NCI-H146 (cell line): ENCODE data around the gene GNB1.
A peak's percentile ranks its signal among the peaks of the same experiment; 100 is the strongest.
"Not testable (repeated sequence)": the region's sequence is repeated elsewhere in the genome, so short reads cannot be mapped to it uniquely, and the experiment has no call there.

ENCODE experiments used
- DNase-seq: peaks from one replicate; lab custom pipeline; 2025; lab: John Stamatoyannopoulos, UW

The GNB1 gene

GRCh38 chr1:1858382-1859086 is 32.4 kb downstream of the GNB1 start:
- DNase-seq, result peak; percentile 80

- no peak for DNase-seq
Observed at GRCh38 chr1:1857096-1857703, 33.7 kb downstream of the GNB1 start.

- DNase-seq, result not testable (repeated sequence)
Observed at GRCh38 chr1:1856161-1856560, 34.7 kb downstream of the GNB1 start.

GRCh38 chr1:1853593-1854257 is 37.2 kb downstream of the GNB1 start:
- no peak for DNase-seq

- no peak for DNase-seq
Observed at GRCh38 chr1:1852619-1853414, 38.1 kb downstream of the GNB1 start.

GRCh38 chr1:1847890-1848289 is 43.0 kb downstream of the GNB1 start:
- no peak for DNase-seq

GRCh38 chr1:1847061-1847850 is 43.6 kb downstream of the GNB1 start:
- DNase-seq, result no peak

GRCh38 chr1:1846386-1846918 is 44.4 kb downstream of the GNB1 start:
- no peak for DNase-seq

- DNase-seq, result no peak
Observed at GRCh38 chr1:1842360-1843146, 48.3 kb downstream of the GNB1 start.

- DNase-seq, result no peak
Observed at GRCh38 chr1:1841575-1841995, 49.3 kb downstream of the GNB1 start.

- no peak for DNase-seq
Observed at GRCh38 chr1:1839311-1839965, 51.4 kb downstream of the GNB1 start.

- no peak for DNase-seq
Observed at GRCh38 chr1:1836119-1836518, 54.8 kb downstream of the GNB1 start.

GRCh38 chr1:1835546-1835945 is 55.3 kb downstream of the GNB1 start:
- no peak for DNase-seq

- DNase-seq, result no peak
Observed at GRCh38 chr1:1833916-1834325, 57.0 kb downstream of the GNB1 start.

- DNase-seq, result no peak
Observed at GRCh38 chr1:1833456-1833855, 57.4 kb downstream of the GNB1 start.

GRCh38 chr1:1832820-1833219 is 58.1 kb downstream of the GNB1 start:
- DNase-seq, result no peak

GRCh38 chr1:1832166-1832565 is 58.7 kb downstream of the GNB1 start:
- DNase-seq, result no peak

GRCh38 chr1:1827089-1827848 is 63.6 kb downstream of the GNB1 start:
- no peak for DNase-seq

- no peak for DNase-seq
Observed at GRCh38 chr1:1826356-1827088, 64.4 kb downstream of the GNB1 start.
